ENCODE measurements around the gene KRTAP5-5.
"Not testable (repeated sequence)": the region's sequence is repeated elsewhere in the genome, so short reads cannot be mapped to it uniquely, and the experiment has no call there.

KRTAP5-5 gene

GRCh38 chr11:1642288-1643145 is 12.9 kb downstream of the KRTAP5-5 start:
- Histone ChIP-seq H3K9me3 (no peaks in the 10 kb centered on the region), H3K4me1 (peaks cover 12% of the 10 kb centered on the region), H3K4me3 (no peak overlapping the region), H3K9ac (no peak overlapping the region), H3K27ac (no peak overlapping the region), H3K36me3 (no peaks in the 10 kb centered on the region), H4K20me1 (no peaks in the 10 kb centered on the region; the same call in 1 of the 2 replicates), H3K27me3 (peaks cover 17% of the 10 kb centered on the region; the same call in 1 of the 2 replicates), H3K4me2 (no peak overlapping the region)
- no peak for TF ChIP-seq Cebpa-rat (IDR thresholded peaks at IDR 0.05)

GRCh38 chr11:1643146-1643690 is 13.6 kb downstream of the KRTAP5-5 start:
- no peak overlapping the region for H3K27ac ChIP-seq
- H4K20me1 ChIP-seq, result no peaks in the 10 kb centered on the region; the same call in 1 of the 2 replicates
- peaks cover 17% of the 10 kb centered on the region; the same call in 1 of the 2 replicates for H3K27me3 ChIP-seq
- no peak overlapping the region for H3K4me2 ChIP-seq
- H3K9me3 ChIP-seq, result no peaks in the 10 kb centered on the region
- peaks cover 12% of the 10 kb centered on the region for H3K4me1 ChIP-seq
- TF ChIP-seq Cebpa-rat (IDR thresholded peaks at IDR 0.05), result no peak
- H3K4me3 ChIP-seq, result no peak overlapping the region
- H3K36me3 ChIP-seq, result no peaks in the 10 kb centered on the region
- no peak overlapping the region for H3K9ac ChIP-seq

- Histone ChIP-seq H3K4me2 (peak overlapping the region; percentile 52), H3K9ac (no peak overlapping the region), H3K27me3 (peaks cover 17% of the 10 kb centered on the region; the same call in 1 of the 2 replicates), H3K4me3 (no peak overlapping the region), H3K4me1 (peaks cover 12% of the 10 kb centered on the region), H4K20me1 (no peaks in the 10 kb centered on the region; the same call in 1 of the 2 replicates), H3K9me3 (no peaks in the 10 kb centered on the region), H3K36me3 (no peaks in the 10 kb centered on the region), H3K27ac (no peak overlapping the region)
- TF ChIP-seq Cebpa-rat (IDR thresholded peaks at IDR 0.05), result no peak
These were observed 15.2 kb downstream of the KRTAP5-5 start for GRCh38 chr11:1644601-1645356.

GRCh38 chr11:1645357-1645821 is 15.8 kb downstream of the KRTAP5-5 start:
- Histone ChIP-seq H3K4me3 (no peak overlapping the region), H3K9ac (no peak overlapping the region), H3K27ac (no peak overlapping the region), H3K4me2 (peak overlapping the region; percentile 52), H3K9me3 (no peaks in the 10 kb centered on the region), H3K4me1 (peaks cover 12% of the 10 kb centered on the region), H3K27me3 (peaks cover 13% of the 10 kb centered on the region; the same call in 1 of the 2 replicates), H4K20me1 (no peaks in the 10 kb centered on the region; the same call in 1 of the 2 replicates), H3K36me3 (no peaks in the 10 kb centered on the region)
- no peak for TF ChIP-seq Cebpa-rat (IDR thresholded peaks at IDR 0.05)

DNA sequence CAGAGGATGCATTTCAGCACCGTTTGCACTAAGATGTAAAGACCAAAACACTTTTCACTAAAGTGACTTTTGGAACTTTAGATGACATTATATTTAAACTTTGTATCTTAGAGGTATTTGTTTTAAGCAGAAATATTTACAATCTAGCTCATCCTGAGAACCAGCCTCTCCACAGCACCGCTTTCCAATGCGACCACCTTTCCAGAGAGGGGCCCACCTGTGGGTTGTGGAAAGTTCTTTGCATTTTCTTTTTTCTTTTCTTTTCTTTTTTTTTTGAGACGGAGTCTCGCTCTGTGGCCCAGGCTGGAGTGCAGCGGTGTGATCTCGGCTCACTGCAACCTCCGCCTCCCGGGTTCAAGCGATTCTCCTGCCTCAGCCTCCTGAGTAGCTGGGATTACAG is 17.0 kb downstream of the KRTAP5-5 start:
- not testable (repeated sequence) for H3K4me2 ChIP-seq, H3K27me3 ChIP-seq, H3K27ac ChIP-seq, H3K9ac ChIP-seq, H4K20me1 ChIP-seq, H3K36me3 ChIP-seq, H3K9me3 ChIP-seq, H3K4me3 ChIP-seq
- peaks cover 12% of the 10 kb centered on the region for H3K4me1 ChIP-seq

GRCh38 chr11:1647901-1648652 is 18.5 kb downstream of the KRTAP5-5 start:
- no peak overlapping the region for H3K4me3 ChIP-seq
- no peak overlapping the region for H3K9ac ChIP-seq
- no peaks in the 10 kb centered on the region for H3K36me3 ChIP-seq
- H3K27me3 ChIP-seq, result peaks cover 5% of the 10 kb centered on the region; the same call in 1 of the 2 replicates
- H3K9me3 ChIP-seq, result no peaks in the 10 kb centered on the region
- no peaks in the 10 kb centered on the region; the same call in 1 of the 2 replicates for H4K20me1 ChIP-seq
- no peak for TF ChIP-seq Cebpa-rat (IDR thresholded peaks at IDR 0.05)
- H3K4me1 ChIP-seq, result peaks cover 16% of the 10 kb centered on the region
- H3K27ac ChIP-seq, result no peak overlapping the region
- H3K4me2 ChIP-seq, result no peak overlapping the region

DNA sequence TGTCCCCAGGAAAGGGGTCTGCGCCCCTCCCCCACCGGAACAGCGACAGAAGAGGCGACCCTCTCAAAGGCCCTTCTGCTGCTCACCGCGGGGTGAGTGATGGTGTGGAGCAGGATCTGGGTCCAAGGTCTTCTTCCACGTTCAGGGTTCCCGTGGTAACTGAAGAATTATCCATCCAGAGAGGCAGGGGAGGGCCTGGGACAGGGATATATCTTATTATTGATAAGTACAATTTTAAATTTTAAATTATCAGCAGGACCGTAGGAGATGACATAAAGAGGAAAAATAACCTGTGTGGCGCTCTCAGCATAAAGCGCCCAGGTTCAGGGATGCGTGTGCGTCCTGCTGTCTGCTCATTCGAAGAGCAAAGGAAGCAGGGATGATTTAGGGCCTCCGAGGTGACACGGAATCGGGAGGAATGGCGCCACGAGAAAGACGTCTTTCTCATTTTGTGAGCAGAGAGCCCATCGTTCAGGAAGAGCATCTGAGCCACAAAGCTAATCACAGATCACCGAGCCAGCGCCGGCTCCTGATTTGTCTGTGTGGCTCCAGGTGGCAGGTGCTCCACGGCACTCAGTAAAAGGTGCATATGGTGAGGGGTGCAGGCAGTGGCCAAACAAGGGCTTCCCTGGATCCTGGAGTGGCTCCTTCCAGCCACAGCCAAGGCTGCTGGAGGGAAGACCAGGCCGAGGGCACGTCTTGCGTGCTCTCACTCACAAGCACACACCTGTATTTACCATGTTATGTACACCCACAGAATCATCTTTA is 19.3 kb downstream of the KRTAP5-5 start:
- Histone ChIP-seq H3K4me2 (no peak overlapping the region), H3K36me3 (no peaks in the 10 kb centered on the region), H3K27me3 (peaks cover 5% of the 10 kb centered on the region; the same call in 1 of the 2 replicates), H3K27ac (no peak overlapping the region), H3K9ac (no peak overlapping the region), H4K20me1 (no peaks in the 10 kb centered on the region; the same call in 1 of the 2 replicates), H3K4me1 (peaks cover 24% of the 10 kb centered on the region), H3K4me3 (no peak overlapping the region), H3K9me3 (no peaks in the 10 kb centered on the region)
- no peak for TF ChIP-seq Cebpa-rat (IDR thresholded peaks at IDR 0.05)

DNA sequence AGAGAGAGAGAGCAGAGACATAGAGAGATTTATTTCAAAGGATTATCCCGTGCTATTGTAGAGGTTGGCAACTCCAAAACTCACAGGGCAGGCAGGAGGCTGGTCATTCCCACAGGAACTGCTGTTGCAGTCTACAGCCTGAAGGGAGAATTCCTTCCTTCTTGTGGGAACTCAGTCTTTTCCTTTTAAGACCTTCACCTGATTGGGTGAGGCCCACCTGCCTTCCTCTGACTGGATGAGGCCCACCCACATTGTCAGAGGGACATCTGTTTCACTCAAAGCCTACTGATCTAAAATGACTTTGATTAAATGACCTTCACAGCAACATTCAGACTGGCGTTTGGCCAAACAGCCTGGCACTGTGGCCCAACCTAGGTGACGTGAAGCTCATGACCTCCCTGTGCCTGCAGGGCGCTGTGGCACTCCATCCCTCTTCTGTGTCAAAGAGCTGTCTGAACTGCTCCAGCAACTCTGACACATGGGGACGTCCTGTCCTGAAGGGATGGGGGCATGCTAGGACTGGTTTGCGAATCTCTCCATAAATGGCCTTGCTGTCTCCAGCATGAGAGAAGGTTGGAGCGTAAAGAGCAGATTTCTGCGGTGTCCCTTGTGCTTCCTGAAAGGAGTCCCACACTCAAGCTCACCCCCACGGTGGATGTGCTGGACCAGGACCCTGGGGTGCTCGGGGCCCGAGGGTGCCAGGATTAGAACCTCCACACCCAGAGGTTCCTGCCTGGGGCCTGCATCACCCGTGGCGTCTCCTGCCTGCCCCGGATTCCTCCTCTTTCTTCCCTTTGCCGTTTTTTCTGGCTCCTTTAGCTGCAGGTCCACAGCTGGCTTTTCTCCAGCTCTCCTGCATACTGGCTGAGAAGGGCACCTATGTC is 20.7 kb downstream of the KRTAP5-5 start:
- Histone ChIP-seq H3K9me3 (no peaks in the 10 kb centered on the region), H3K36me3 (no peaks in the 10 kb centered on the region), H3K4me3 (no peak overlapping the region), H3K4me1 (peaks cover 32% of the 10 kb centered on the region), H3K27ac (no peak overlapping the region), H3K27me3 (peaks cover 3% of the 10 kb centered on the region; the same call in 1 of the 2 replicates), H3K9ac (no peak overlapping the region), H3K4me2 (no peak overlapping the region), H4K20me1 (no peaks in the 10 kb centered on the region; the same call in 1 of the 2 replicates)
- no peak for TF ChIP-seq Cebpa-rat (IDR thresholded peaks at IDR 0.05)
